GM12865 (cell line): ENCODE data around the gene SCAF11.

ENCODE experiments used
- DNase-seq: peaks from one replicate; pipeline ENCODE4 v3.0.0; 2010; ENCODE audit warnings: low read depth
- H3K4me3 ChIP-seq: 2 replicates; pipeline ENCODE4 v1.5.1; 2011; ENCODE audit warnings: mild to moderate bottlenecking, low read depth, low read length, control low read depth
- CTCF ChIP-seq: IDR thresholded peaks from 2 replicates; pipeline ENCODE4 v1.5.1; 2011; ENCODE audit warnings: low read length, control low read depth, low read depth, inconsistent platforms; ENCODE audit not compliant: insufficient read depth; ENCODE audit errors: missing control alignments

SCAF11 gene

GRCh38 chr12:45988264-45988663 is 2.1 kb downstream of the SCAF11 start:
- H3K4me3 ChIP-seq: peak overlapping the region; percentile 74
- TF ChIP-seq CTCF: no peak
- DNase-seq: no peak

GRCh38 chr12:45987340-45987727 is 3.0 kb downstream of the SCAF11 start:
- peak overlapping the region; percentile 74 for H3K4me3 ChIP-seq
- DNase-seq: no peak
- TF ChIP-seq CTCF: no peak

DNA sequence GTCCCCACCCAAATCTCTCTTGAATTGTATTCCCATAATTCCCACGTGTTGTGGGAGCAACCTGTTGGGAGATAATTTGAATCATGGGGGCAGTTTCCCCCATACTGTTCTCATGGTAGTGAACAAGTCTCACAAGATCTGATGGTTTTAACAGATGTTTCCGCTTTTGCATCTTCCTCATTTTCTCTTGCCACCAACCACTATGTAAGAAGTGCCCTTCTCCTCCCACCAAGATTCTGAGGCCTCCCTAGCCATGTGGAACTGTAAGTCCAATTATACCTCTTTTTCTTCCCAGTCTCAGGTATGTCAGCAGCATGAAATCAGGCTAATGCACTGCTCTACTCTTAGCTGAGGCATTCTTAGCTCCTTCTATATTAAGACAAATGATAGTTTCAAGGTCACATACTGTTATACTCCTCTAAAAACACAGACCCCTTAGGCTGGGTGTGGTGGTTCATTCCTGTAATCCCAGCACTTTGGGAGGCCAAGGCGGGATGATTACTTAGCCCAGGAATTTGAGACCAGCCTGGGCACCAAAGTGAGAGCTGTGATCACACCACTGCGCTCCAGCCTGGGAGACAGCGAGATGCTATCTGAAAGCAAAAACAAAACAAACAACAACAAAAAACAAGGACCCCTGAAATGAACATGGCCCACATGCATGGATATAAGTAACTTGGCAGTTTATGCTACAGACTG is 3.6 kb downstream of the SCAF11 start:
- H3K4me3 ChIP-seq: no peak overlapping the region; the same call in 1 of the 2 replicates
- TF ChIP-seq CTCF: no peak
- DNase-seq: peak; percentile 27

DNA sequence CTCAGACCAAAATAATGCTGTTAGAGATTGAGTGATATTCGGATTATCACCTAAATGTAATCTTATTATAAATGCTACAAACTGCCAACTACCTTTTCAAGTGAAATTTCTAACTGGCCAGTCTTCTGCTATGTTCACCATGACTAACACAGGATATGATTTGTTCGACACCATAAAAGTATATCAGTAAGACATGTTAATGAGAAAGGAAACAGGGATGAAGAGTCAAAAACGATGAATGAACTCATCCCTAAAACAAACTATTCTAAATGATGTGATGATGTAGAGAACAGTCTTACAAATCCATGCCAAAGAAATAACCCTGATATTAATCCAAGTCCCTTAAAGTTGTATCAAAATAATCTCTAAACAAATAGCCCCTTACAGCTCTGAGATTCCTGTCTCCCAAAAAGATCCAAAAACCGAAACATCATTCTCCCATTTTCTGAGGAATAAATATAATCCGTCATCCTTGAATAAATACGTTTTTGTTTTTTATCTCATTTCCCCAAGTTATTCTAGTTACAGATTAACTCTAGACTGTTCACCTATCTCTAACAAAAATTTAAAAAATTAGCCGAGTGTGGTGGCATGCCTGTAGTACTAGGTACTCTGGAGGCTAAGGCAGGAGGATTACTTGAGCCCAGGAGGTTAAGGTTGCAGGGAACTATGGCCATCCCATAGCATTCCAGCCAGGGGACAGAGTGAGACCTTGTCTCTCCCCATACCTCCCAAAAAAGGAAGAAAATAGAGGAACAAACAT is 9.1 kb downstream of the SCAF11 start:
- H3K4me3 ChIP-seq: no peak overlapping the region
- DNase-seq: no peak
- no peak for TF ChIP-seq CTCF

GRCh38 chr12:45980540-45980939 is 9.8 kb downstream of the SCAF11 start:
- TF ChIP-seq CTCF: no peak
- no peak for DNase-seq
- no peak overlapping the region for H3K4me3 ChIP-seq

- TF ChIP-seq CTCF: no peak
- DNase-seq: no peak
- no peak overlapping the region for H3K4me3 ChIP-seq
Observed at GRCh38 chr12:45978108-45978507, 12.3 kb downstream of the SCAF11 start.
